Fibroblast of villous mesenchyme (primary cell): ENCODE results near the gene PFKP. TPM values are rescaled to one million over a fixed set of nuclear protein-coding genes. Genes with fewer than 3 reads are reported as not detected.
A peak's percentile ranks its signal among the peaks of the same experiment; 100 is the strongest.

Source experiments
- DNase-seq: peaks from one replicate; pipeline ENCODE4 v3.0.0-alpha.2; 2010; ENCODE audit warnings: low read depth
- H3K4me3 ChIP-seq: 2 replicates; pipeline ENCODE4 v1.5.1; 2011; ENCODE audit warnings: low read depth, mild to moderate bottlenecking, low read length
- CTCF ChIP-seq: IDR thresholded peaks from 2 replicates; pipeline ENCODE4 v1.5.1; 2012; ENCODE audit warnings: low read depth, mild to moderate bottlenecking, low read length; ENCODE audit not compliant: insufficient read depth
- total RNA-seq: library from RNA; depleted of rRNA; stranded (reverse); fragments of >200 nt; gene quantifications from 2 replicates; pipeline ENCODE4 v1.2.3, GENCODE V29; 2012

The PFKP gene
- total RNA-seq, 1 donor, result 120 TPM

DNA sequence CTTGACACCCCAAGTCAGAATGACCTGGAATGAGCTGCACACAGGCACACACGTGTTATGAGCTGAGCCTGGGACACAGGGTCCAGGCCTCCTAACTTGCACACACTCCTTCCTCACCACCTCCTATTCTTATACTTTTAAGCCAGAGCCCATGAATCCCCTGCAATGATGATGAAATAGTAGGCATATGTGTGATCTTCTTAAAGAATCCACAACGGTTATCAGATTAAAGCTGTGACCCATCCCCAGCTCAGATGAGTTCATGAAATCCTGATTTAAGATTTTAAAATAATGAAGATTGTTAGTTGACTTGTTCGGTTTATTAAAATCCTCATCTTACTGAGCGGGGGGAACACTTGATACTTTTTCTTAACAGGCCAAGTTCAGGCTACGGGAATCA, 66.6 kb downstream of the PFKP start:
- TF ChIP-seq CTCF, result no peak
- no peak for DNase-seq

GRCh38 chr10:3135006-3135405, 67.7 kb downstream of the PFKP start:
- H3K4me3 ChIP-seq, result no peak overlapping the region
- DNase-seq, result no peak
- no peak for TF ChIP-seq CTCF

More for the DNA sequence above, 66.6 kb downstream of the PFKP start:
- no peak overlapping the region for H3K4me3 ChIP-seq

DNA sequence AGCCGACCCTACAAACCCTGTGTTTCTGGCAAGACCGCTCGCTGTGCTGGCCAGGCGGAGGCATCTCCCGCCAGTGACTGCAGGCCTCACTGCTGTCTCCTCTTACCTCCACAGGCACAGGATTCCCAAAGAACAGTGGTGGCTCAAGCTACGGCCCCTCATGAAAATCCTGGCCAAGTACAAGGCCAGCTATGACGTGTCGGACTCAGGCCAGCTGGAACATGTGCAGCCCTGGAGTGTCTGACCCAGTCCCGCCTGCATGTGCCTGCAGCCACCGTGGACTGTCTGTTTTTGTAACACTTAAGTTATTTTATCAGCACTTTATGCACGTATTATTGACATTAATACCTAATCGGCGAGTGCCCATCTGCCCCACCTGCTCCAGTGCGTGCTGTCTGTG, 69.0 kb downstream of the PFKP start:
- no peak for TF ChIP-seq CTCF
- H3K4me3 ChIP-seq, result no peak overlapping the region
- peak; percentile 16 for DNase-seq

DNA sequence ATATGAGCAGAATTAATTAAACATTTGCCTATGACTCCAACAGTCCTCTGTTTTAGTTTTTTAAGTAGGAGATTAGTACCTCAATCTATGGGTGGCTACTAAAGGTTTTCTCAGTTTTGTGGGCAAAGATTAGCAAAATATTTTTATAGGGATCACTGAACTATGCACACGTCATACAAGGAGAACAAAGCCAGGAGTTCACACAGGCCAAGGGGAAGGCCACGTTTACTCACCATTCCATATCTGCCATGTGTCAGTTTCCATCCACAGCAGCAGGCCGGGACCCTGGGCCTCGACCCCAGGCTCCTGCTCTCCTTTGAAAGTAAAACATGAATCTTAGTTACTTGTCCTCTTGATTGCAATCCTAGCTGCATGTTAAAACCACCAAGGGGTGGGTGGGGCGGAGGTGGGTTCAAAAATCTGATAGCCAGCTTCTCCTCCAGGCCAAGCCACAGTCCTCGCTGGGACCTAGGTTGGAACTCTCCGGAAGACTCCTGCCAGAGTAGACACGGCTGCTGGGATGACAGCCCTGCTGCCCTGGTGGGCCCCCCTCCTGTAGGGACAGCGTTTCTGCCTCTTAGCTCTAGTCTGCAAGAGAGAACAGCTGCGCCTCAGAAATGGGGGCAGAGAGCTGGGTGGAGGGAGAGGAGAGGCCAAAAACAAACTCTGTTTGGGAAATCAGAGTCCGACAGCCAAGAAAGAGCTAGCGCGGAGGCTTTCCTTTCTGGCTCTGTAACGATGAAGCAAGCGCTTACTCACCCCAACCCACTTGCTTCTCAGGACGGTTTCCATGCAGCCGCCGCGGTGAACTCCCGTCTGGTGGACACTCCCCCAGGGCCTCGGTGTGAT, 69.6 kb downstream of the PFKP start:
- H3K4me3 ChIP-seq, result no peak overlapping the region
- no peak for TF ChIP-seq CTCF
- peak; percentile 51 for DNase-seq

GRCh38 chr10:3137958-3138726, 70.8 kb downstream of the PFKP start:
- no peak overlapping the region for H3K4me3 ChIP-seq
- DNase-seq, result no peak
- TF ChIP-seq CTCF, result no peak

- no peak for DNase-seq
- TF ChIP-seq CTCF, result no peak
- H3K4me3 ChIP-seq, result no peak overlapping the region
Measured at GRCh38 chr10:3139216-3139910, 72.0 kb downstream of the PFKP start.
